Astrocyte of the hippocampus (primary cell): ENCODE measurements around the gene PPP2R2D.
A peak's percentile ranks its signal among the peaks of the same experiment; 100 is the strongest.

ENCODE experiments used
- DNase-seq: peaks from one replicate; pipeline ENCODE4 v3.0.0; 2011; ENCODE audit warnings: low read depth, low spot score

Gene PPP2R2D

DNA sequence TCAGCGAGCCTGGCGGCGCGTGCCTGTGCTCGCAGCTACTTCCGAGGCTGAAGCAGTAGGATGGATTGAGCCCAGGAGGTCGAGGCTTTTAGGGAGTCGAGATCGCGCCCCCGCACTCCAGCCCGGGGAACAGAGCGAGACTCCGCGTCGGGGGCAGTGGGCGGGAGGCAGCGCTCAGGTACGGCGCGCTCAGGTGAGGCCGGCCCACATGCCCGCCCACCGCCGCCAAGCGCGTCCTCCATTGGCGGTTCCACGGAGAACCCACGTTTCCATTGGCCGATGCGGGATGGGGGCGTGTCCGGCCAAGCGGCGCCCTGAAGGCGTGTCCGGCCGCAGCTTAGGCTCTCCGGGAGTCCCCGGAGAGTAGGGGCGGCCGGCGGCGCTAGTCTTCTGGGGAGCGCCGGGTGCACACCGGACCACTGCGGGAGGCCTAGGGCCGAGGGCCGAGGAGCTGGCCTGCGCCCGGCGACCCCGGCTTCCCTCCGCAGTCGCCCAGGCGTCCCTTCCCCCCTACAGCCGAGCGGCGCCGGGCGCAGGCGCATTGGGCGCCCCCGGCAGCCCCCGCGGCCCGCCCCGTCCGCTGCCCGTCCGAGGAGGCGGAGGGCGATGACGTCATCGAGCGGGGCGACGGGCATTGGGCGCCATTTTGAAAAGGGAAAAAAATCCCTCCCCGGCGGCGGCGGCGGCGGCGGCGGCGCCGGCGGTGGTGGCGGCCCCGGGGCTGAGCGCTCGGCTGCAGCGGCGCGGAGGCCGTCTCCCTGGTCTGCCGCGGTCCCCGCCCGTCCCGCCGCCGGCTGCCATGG, at the start of gene PPP2R2D:
Gene PPP2R2D, plus strand, starts transcription at position 659 of the 803 bp plus-strand sequence. Its CDS starts 141 bp downstream, at position 800.
- peak; percentile 97 for DNase-seq

DNA sequence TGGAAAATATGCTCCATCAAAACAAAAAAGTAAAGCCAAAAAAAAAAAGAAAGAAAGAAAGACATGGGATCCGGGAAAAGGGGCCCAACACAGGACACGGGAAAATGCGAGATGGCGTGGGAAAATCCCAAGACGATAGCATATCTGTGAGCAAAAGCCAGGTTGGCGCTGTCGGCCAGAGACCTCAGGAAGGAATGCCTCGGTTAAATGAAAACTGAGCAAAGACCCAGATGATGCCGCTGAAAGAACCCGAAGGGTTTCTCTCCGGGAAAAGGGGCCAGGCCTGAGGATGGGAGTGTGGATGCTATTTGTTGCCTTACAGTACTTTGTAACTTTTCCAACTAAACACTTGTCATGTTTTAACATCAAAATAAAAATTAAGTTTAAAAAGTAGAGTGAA, 49.5 kb upstream of the PPP2R2D start:
- DNase-seq: no peak

- no peak for DNase-seq
These were observed 48.5 kb upstream of the PPP2R2D start for GRCh38 chr10:131852176-131852822.

GRCh38 chr10:131852823-131853609, 47.8 kb upstream of the PPP2R2D start:
- no peak for DNase-seq

- no peak for DNase-seq
These were observed 47.2 kb upstream of the PPP2R2D start for GRCh38 chr10:131853610-131853964.

GRCh38 chr10:131854579-131855335, 46.1 kb upstream of the PPP2R2D start:
- DNase-seq: no peak

GRCh38 chr10:131855461-131856401, 45.1 kb upstream of the PPP2R2D start:
- DNase-seq: no peak

DNA sequence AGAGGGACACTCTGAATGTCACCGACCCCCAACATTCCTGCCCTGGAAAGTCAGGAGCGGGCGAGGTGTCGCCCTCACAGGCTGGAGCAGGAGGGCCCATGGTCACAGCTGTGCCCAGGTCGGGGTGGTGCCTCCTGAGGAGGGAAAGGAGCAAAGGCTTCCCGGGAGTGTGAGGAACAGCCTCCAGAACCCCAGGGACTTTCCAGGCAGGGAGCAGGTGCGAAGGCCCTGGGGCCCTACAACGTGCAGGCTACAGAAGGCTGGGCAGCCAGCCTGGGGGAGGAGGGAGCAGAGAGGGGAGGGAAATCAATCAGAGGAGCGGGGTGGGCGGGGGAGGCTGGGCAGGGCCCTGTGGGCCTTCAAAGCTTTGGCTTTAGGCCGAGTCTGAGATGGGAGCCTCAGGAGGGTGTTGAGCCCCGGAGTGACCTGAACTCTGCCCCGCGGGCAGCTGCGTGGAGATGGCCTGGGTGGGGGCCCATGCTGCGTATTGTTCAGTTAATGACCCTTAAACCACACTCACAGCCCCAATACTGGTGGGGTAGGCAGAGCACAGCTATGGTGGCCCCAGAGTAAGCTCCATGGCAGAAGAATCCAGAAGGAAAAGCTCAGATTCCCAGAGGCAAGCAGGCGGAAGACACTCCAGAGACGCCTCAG, 44.2 kb upstream of the PPP2R2D start:
- DNase-seq: no peak

DNA sequence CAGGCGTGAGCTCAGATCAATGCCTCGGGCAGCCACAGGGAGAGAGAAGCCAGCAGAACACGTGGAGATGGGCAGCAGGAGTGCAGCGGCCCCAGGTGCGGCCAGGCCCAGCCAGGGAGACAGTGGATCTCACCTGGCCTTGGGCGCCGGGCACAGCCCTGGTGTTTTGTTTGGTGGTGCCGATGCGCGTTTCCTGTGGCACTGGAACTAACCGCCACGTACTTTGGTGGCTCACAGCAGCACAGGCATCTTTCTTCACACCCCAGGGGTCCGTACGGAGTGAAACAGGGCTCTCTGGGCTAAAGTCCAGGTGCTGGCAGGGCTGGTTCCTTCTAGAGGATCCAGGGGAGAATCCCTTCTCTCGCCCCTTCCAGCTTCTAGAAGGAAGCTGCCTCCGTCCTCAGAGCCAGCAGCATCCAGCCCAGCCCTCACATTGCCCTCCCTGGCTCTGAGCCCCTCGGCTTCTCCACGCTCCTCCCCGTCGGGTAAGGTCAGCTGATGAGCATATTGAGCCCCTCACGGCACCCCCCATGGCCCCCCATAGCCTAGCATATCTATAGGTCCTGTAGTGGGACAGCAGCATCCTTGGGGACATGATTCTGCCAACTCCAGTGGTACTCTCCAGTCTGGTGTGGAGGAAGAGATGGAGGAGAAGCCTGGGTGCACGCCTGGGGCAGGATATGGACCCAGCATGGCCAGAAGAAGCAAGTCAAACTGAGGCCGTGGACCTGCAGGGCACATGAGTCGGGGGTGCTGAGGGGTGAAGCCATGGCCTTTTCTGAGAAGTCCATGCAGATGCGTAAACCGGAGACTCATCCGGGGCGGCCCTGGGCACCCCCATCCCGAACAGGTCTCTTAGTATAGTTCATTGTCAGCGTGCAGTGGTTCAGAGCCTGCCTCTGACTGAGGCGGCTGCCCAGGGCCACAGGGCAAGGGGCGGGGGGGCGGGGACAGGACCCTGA, 43.4 kb upstream of the PPP2R2D start:
- DNase-seq: no peak

DNA sequence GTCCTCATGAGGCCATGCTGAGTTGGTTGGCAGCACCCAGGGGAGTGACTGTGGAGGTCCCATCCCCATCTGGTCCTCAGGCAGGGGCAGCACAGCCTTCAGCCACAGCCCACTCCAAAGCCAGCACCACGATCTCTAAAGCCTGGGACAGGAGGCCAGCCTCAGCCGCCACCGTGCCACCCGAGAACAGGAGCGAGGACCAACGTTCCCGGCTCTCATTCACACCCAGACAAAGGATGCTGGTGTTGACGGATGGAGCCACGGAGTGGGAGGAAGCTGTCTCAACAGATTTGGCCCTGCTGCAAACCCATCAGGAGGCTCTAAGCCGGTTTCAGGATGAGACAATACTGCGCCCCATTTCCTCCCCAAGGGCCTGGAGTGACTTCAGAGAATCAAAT, 42.7 kb upstream of the PPP2R2D start:
- no peak for DNase-seq

- DNase-seq: no peak
These were observed 42.0 kb upstream of the PPP2R2D start for GRCh38 chr10:131858583-131859340.

- DNase-seq: no peak
These were observed 41.3 kb upstream of the PPP2R2D start for GRCh38 chr10:131859341-131860020.

DNA sequence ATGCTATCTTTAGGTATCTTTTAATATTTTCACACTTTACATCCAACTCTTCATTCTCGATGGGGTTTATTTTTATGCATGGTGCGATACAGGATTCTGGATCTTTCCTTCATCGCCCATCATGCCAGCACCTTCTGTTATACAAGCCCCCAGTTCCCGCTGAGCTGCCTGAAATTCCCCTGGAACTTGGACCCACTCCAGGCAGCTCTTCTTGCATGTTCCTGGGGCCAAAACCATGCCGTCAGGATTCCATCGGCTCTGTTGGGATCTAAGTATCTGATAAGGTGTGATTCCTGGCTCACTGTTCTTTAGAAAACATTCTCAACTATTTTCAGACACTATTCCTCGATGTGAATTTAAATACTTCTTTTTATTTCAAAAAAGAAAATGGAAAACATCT, 40.5 kb upstream of the PPP2R2D start:
- DNase-seq: no peak

- DNase-seq: no peak
These were observed 39.9 kb upstream of the PPP2R2D start for GRCh38 chr10:131860806-131861440.

DNA sequence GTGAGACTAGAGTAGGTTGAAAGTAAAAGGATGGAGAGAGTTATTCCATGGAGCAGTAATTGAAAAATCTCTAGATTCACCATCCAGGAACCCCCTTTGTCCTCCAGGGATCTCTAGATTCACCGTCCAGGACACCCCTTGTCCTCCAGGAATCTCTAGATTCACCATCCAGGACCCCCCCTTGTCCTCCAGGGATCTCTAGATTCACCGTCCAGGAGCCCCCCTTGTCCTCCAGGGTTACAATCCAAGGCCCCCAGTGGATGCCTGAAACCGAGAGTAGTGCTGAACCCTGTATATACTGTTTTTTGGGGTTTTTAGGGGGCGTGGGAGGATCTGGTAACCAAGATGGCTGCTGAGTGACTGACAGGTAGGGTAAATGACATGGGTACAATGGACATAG, 38.3 kb upstream of the PPP2R2D start:
- no peak for DNase-seq

DNA sequence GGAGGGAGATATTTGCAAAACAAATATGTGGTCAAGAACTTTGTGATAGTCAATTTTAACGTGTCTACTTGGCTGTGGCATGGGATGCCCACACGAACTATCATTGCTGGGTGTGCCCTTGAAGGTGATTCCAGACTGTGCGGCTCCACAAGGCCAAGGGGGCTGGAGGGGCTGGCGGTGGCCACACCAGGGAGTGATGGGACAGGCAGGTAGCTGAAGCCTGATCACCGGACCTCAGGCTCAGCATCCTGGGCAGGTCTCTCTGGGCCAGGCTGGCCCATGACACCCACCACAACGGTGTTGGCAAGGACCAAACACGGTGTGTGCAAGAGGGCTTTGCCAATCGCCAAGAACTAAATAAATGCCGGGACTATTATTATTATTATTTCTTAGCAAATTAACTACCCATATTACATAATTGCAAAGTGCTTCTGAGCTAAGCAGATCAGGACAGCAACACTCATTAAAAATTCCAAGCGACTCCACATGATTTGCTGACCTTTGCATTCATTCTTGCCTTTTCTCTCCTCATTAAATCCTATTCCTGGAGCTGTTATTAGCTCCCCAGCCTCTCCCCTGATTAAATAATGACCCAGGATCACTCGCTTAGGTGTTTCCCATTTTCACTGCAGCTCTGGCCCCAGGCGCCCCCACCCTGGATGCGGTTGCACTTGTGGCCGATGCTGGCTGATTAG, 35.4 kb upstream of the PPP2R2D start:
- DNase-seq: no peak
